ENCODE results near the gene PPP6R1. TPM values are rescaled to one million over a fixed set of nuclear protein-coding genes. Genes with fewer than 3 reads are reported as not detected.

The PPP6R1 gene
- total RNA-seq, 2 experiments from 2014 or later, result 172 to 182 TPM

- no peak for TF ChIP-seq CTCF (IDR thresholded peaks at IDR 0.05)
- no peaks in the 10 kb centered on the region for H3K36me3 Mint-ChIP-seq (ENCODE audit: low read depth)
- H3K4me1 Mint-ChIP-seq (ENCODE audit: low read depth), result no peaks in the 10 kb centered on the region
Measured at GRCh38 chr19:55197528-55197927, 61.3 kb downstream of the PPP6R1 start.

GRCh38 chr19:55196803-55197202 is 62.0 kb downstream of the PPP6R1 start:
- Histone ChIP-seq H3K4me1 (ENCODE audit: insufficient read depth, low read length) (no peaks in the 10 kb centered on the region), H3K9me3 (ENCODE audit: control insufficient read depth in 1 of 2, insufficient read depth in 1 of 2, low read length in 2 of 2) (peaks cover 0 to 3% of the 10 kb centered on the region in 2 experiments), H3K27ac (ENCODE audit: low read depth in 1 of 2, low read length in 2 of 2) (no peak overlapping the region), H3K27me3 (ENCODE audit: control insufficient read depth in 1 of 2, insufficient read depth in 2 of 2, low read length in 2 of 2) (peaks cover 5 to 15% of the 10 kb centered on the region in 2 experiments), H3K36me3 (ENCODE audit: insufficient read depth, low read length) (no peaks in the 10 kb centered on the region), H3K4me3 (ENCODE audit: low read length) (no peak overlapping the region)
- no peaks in the 10 kb centered on the region for H3K4me1 Mint-ChIP-seq (ENCODE audit: low read depth)
- TF ChIP-seq CTCF (IDR thresholded peaks at IDR 0.05), result no peak
- ATAC-seq (ENCODE audit: poor library complexity) (no peak), DNase-seq (no peak)
- peaks cover 20% of the 10 kb centered on the region for H3K27me3 Mint-ChIP-seq
- H3K4me3 Mint-ChIP-seq, result no peak overlapping the region
- H3K27ac Mint-ChIP-seq, result no peak overlapping the region
- ChIA-PET POLR2A (no interaction called here), CTCF (no interaction called here)
- H3K9me3 Mint-ChIP-seq, result no peaks in the 10 kb centered on the region
- intact Hi-C loops (cut with DNase I, micrococcal nuclease), result loop anchor here in 1 of 2 experiments (2.0 kb wide), 1 partner anchor 66 kb away; no protein-coding TSS in a partner anchor
- H3K36me3 Mint-ChIP-seq (ENCODE audit: low read depth), result no peaks in the 10 kb centered on the region

More at GRCh38 chr19:55197528-55197927, 61.3 kb downstream of the PPP6R1 start:
- H3K27me3 Mint-ChIP-seq, result peaks cover 25% of the 10 kb centered on the region
- no peak overlapping the region for H3K27ac Mint-ChIP-seq
- DNase-seq (no peak), ATAC-seq (ENCODE audit: poor library complexity) (no peak)
- intact Hi-C loops (cut with DNase I, micrococcal nuclease), result loop anchor here in 1 of 2 experiments (2.0 kb wide), 1 partner anchor 67 kb away; no protein-coding TSS in a partner anchor
- no peak overlapping the region for H3K4me3 ChIP-seq (ENCODE audit: low read length)
- H3K36me3 ChIP-seq (ENCODE audit: insufficient read depth, low read length), result no peaks in the 10 kb centered on the region
- H3K9me3 ChIP-seq (ENCODE audit: control insufficient read depth in 1 of 2, insufficient read depth in 1 of 2, low read length in 2 of 2), result peaks cover 0 to 3% of the 10 kb centered on the region in 2 experiments
- peaks cover 5 to 15% of the 10 kb centered on the region in 2 experiments for H3K27me3 ChIP-seq (ENCODE audit: control insufficient read depth in 1 of 2, insufficient read depth in 2 of 2, low read length in 2 of 2)
- ChIA-PET CTCF (no interaction called here), POLR2A (no interaction called here)
- no peaks in the 10 kb centered on the region for H3K9me3 Mint-ChIP-seq
- H3K27ac ChIP-seq (ENCODE audit: low read depth in 1 of 2, low read length in 2 of 2), result no peak overlapping the region
- no peak overlapping the region for H3K4me3 Mint-ChIP-seq
- no peaks in the 10 kb centered on the region for H3K4me1 ChIP-seq (ENCODE audit: insufficient read depth, low read length)

GRCh38 chr19:55193481-55193880 is 65.3 kb downstream of the PPP6R1 start:
- Mint-ChIP-seq H3K4me3 (no peak overlapping the region), H3K27me3 (peaks cover 12% of the 10 kb centered on the region), H3K36me3 (ENCODE audit: low read depth) (no peaks in the 10 kb centered on the region), H3K4me1 (ENCODE audit: low read depth) (no peaks in the 10 kb centered on the region), H3K27ac (no peak overlapping the region), H3K9me3 (no peaks in the 10 kb centered on the region)
- ATAC-seq (ENCODE audit: poor library complexity), result no peak
- Histone ChIP-seq H3K9me3 (ENCODE audit: control insufficient read depth in 1 of 2, insufficient read depth in 1 of 2, low read length in 2 of 2) (peaks cover 0 to 3% of the 10 kb centered on the region in 2 experiments), H3K4me3 (ENCODE audit: low read length) (no peak overlapping the region), H3K27ac (ENCODE audit: low read depth in 1 of 2, low read length in 2 of 2) (no peak overlapping the region), H3K36me3 (ENCODE audit: insufficient read depth, low read length) (no peaks in the 10 kb centered on the region), H3K4me1 (ENCODE audit: insufficient read depth, low read length) (no peaks in the 10 kb centered on the region), H3K27me3 (ENCODE audit: control insufficient read depth in 1 of 2, insufficient read depth in 2 of 2, low read length in 2 of 2) (peaks cover 0 to 15% of the 10 kb centered on the region in 2 experiments)
- CTCF ChIA-PET, result no interaction called here
- POLR2A ChIA-PET, result no interaction called here
- TF ChIP-seq CTCF (IDR thresholded peaks at IDR 0.05), result no peak
- no peak for DNase-seq
- intact Hi-C loops (cut with DNase I, micrococcal nuclease), result no loop called here

Measured in CD4-positive, alpha-beta T cell (primary cell).